ENCODE results near the gene PDCD5.
"Not testable (repeated sequence)": the region's sequence is repeated elsewhere in the genome, so short reads cannot be mapped to it uniquely, and the experiment has no call there.

GRCh38 chr19:32587747-32588504 is 6.9 kb downstream of the PDCD5 start:
- not testable (repeated sequence) for TF ChIP-seq RFX5 (IDR thresholded peaks at IDR 0.05); POLR2A (IDR thresholded peaks at IDR 0.05; ENCODE audit: low read length); CTCF (IDR thresholded peaks at IDR 0.05)
